AG09319 (cell line): ENCODE data around the gene FGD5.

Source experiments
- DNase-seq: peaks from one replicate; pipeline ENCODE4 v3.0.0-alpha.2; 2010; ENCODE audit warnings: low read depth; ENCODE audit errors: extremely low read depth
- TF ChIP-seq, protein P1 (sequence below): IDR thresholded peaks from 2 replicates; pipeline ENCODE4 v1.5.1; 2011; ENCODE audit warnings: low read depth, mild to moderate bottlenecking, inconsistent platforms, low read length, moderate library complexity

The FGD5 gene

DNA sequence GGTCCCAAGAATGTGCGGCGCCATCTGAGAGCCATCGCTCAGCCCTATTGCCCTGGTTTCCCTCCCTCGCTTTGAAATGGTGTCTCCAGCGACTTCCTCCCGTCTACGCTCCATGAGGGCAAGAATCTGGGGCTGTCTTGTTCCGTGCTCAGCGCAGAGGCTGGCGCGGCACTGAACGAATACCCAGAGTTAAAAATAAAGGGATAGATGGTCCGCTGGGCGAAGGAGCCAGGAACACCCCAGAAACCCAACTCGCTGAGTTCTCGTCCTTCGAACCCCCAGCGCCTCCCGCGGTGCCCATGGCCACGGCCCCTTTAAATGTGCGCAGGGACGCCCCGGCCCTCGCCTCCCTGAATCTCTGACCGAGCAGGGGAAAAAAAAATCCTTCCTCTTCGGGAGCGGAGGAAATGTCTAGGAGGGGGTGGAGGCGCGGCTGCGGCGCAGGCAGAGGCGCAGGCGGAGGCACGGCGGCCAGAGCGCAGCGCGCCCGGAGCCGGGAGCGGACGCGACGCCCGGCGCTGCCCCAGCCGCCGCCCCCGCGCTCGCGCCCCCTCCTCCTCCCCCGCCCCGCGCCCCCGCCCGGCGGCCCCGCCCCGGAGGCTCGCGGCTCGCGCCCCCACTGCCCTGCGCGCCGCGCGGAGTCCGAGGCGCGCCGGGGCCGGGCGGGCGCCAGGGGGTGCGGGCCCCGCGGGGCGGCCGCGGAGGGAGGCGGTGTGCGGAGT, 8.5 kb upstream of the FGD5 start:
- TF ChIP-seq, protein P1, sequence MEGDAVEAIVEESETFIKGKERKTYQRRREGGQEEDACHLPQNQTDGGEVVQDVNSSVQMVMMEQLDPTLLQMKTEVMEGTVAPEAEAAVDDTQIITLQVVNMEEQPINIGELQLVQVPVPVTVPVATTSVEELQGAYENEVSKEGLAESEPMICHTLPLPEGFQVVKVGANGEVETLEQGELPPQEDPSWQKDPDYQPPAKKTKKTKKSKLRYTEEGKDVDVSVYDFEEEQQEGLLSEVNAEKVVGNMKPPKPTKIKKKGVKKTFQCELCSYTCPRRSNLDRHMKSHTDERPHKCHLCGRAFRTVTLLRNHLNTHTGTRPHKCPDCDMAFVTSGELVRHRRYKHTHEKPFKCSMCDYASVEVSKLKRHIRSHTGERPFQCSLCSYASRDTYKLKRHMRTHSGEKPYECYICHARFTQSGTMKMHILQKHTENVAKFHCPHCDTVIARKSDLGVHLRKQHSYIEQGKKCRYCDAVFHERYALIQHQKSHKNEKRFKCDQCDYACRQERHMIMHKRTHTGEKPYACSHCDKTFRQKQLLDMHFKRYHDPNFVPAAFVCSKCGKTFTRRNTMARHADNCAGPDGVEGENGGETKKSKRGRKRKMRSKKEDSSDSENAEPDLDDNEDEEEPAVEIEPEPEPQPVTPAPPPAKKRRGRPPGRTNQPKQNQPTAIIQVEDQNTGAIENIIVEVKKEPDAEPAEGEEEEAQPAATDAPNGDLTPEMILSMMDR: no peak
- no peak for DNase-seq

DNA sequence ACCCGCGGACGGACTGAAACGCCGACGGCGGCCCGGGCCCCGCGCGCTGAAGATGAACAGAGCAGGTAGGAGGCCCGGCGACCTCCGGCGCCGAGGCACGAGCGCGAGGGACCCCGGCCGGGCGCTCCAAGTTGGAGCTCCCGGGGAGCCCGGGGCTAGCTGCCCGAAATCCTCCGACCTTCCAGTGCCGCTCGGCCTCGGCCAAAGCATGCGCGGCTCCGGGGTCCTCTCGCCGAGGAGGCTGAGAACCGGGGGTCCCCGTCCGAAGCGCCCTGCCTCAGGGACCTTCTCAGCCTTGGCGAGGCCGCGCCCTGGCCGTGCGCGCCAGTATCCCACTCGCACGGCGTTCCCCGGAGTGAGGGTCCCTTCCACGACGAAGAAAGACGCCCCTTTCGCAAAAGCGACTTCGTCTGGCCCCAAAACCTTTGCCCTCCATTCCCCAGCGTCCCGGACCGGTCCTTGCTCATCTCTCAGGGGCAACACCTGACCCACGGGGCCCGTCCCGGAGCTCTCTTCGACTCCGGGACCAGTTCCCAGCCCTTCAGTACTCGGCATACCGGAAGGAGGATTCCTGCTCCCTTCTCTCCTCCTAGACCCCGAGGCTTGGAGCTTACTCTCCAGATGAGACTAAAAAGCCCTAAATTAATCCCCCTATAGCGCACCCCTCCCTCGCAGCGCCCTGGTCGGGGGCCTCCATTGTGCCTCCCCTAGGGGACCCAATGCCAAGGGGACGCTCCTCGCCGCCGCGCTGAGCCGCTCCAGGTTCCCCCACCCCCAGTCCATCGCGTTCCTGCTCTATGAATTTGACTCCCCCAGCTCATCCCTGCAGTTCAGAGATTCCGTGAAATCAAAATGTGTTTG, 7.7 kb upstream of the FGD5 start:
- TF ChIP-seq, protein P1: no peak
- no peak for DNase-seq

DNA sequence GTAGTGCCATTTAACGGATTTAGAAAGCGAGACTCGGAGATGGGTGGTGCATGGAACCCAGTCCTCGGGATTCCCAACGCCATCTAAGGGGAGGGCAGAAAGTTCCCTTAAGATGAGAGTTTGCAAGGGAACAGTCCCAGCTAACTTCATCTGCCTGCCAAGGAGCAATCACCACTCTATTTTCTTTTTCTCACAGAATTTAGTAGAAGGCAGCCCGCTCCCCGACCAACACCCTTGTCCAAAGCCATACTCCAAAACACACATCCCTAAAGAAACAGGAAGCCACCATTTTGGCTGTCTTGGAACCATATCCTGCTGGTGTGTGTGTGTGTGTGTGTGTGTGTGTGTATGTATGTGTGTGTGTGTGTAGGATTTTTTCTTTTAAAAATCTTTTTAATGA, 7.1 kb upstream of the FGD5 start:
- TF ChIP-seq, protein P1: no peak
- no peak for DNase-seq

DNA sequence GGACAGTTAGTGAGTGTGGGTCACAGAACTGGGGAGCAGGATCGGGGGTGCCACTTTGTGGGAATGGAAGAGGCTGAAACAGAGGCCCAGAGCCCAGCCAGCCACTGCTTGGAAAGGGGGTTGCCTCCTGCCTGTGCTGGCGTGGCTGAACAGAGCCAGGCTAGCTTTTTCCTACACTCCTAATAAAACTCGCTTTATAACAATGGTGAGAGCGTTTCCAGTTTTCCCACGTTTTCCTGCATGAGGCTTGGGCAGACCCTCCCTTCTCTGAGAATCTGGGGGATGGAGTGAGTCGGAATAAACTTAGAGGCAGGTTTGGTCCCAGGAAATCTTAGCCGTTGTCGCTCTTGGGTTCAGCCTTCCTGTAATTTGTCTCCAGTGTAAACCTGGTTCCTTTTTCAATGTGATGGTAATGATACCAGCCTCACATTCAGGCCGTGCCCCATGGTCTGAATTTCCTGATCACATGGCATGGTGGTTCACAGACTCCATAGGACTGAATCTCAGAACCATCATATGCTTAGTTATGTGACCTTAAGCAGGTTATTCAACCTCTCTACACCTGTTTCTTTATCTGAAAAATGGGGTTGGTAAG, 6.5 kb upstream of the FGD5 start:
- TF ChIP-seq, protein P1: no peak
- DNase-seq: no peak

DNA sequence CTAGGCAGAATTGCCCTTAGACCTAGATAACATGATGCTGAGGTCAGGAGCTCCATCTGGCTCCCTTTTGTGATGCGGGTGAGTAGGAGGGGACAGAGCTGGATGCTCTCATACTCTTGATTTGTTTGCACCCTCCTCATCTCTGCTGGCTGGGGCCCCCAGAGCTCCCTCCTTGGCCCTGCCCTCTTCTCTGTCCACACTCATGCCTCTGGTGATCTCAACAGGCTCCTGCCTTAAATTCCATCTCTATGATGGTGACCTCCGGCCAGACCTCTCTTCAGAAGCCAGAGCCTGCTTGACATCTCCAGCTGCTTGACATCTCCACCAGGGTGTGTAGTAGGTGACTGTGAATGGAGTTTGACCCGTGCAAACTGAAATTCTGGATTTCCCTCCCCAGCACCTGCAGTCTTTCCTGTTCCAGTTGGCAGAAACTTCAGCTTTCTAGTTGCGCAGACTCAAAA, 4.3 kb upstream of the FGD5 start:
- TF ChIP-seq, protein P1: no peak
- DNase-seq: no peak

DNA sequence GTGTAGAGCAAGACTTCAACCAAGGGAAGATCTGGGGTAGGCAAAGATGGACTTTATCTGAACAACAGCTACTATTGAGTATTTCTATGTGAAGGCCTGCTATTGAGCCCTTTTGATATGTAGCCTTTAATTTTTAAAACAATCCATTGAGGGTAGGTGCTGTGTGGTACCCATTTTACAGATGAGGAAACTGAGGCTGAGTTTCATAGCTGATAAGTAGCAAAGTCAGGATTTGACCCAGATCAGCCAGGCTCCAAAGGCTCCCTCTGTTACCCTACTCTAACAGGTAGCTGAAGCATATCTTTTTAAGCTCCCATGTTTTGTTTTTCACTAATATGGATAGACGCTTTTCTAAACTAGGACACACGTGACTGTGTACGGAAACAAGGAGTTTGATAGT, 2.4 kb upstream of the FGD5 start:
- DNase-seq: no peak
- TF ChIP-seq, protein P1: no peak

DNA sequence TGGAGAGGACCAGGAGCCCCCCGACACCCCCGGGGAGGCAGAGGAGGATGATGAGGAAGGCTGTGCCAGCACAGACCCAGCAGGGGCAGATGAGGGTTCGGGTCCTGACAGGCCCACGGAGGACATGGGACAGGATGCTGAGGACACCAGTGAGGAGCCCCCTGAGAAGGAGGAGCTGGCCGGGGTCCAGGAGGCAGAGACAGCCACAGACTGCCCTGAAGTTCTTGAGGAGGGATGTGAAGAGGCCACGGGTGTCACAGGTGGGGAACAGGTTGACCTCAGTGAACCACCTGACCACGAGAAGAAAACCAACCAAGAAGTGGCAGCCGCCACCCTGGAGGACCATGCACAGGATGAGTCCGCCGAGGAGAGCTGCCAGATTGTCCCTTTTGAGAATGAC, 909 bp downstream of the FGD5 start:
- DNase-seq: no peak
- TF ChIP-seq, protein P1: no peak
